Neural cell (in vitro differentiated cells): ENCODE measurements around the gene PKNOX2.

ENCODE experiments used
- CTCF ChIP-seq: fragments of 450-650 bp; IDR thresholded peaks from 2 replicates; pipeline ENCODE4 v1.5.1; 2014; ENCODE audit warnings: antibody characterized with exemption, mild to moderate bottlenecking, moderate library complexity; ENCODE audit not compliant: poor library complexity, severe bottlenecking
- EP300 ChIP-seq: fragments of 450-650 bp; conservative IDR thresholded peaks from 2 replicates; pipeline ENCODE4 v1.6.1; 2014; ENCODE audit warnings: antibody characterized with exemption, mild to moderate bottlenecking, moderate library complexity; ENCODE audit not compliant: poor library complexity, severe bottlenecking
- EZH2 ChIP-seq: fragments of 200-600, 300-800 bp; shearing (Covaris generic), sonication (generic); IDR thresholded peaks from 2 replicates; pipeline ENCODE4 v1.6.1; 2014; ENCODE audit warnings: antibody characterized with exemption, low read length, borderline replicate concordance, mild to moderate bottlenecking; ENCODE audit not compliant: insufficient read depth, poor library complexity, severe bottlenecking
- MXI1 ChIP-seq: fragments of 450-650 bp; conservative IDR thresholded peaks from 2 replicates; pipeline ENCODE4 v1.6.1; 2014; ENCODE audit warnings: antibody characterized with exemption, mild to moderate bottlenecking; ENCODE audit not compliant: poor library complexity, severe bottlenecking
- POLR2AphosphoS5 ChIP-seq: IDR thresholded peaks from 2 replicates; pipeline ENCODE4 v1.6.1; 2012
- RAD21 ChIP-seq: fragments of 450-650 bp; conservative IDR thresholded peaks from 2 replicates; pipeline ENCODE4 v1.6.1; 2014; ENCODE audit warnings: antibody characterized with exemption, mild to moderate bottlenecking, moderate library complexity
- SMC3 ChIP-seq: fragments of 450-650 bp; conservative IDR thresholded peaks from 2 replicates; pipeline ENCODE4 v1.6.1; 2014; ENCODE audit warnings: antibody characterized with exemption, mild to moderate bottlenecking, moderate library complexity; ENCODE audit not compliant: poor library complexity
- TAF1 ChIP-seq: IDR thresholded peaks from 2 replicates; pipeline ENCODE4 v1.6.1; 2012; ENCODE audit warnings: low read depth

- TF ChIP-seq CTCF (no peak), RAD21 (no peak), EZH2 (no peak), TAF1 (no peak), POLR2AphosphoS5 (no peak), EP300 (no peak), MXI1 (no peak), SMC3 (no peak)
These were observed 223.3 kb downstream of the PKNOX2 start for GRCh38 chr11:125387901-125388300.
